ENCODE results near the gene HDAC4.

HDAC4 gene

GRCh38 chr2:239240414-239240881, 160.4 kb downstream of the HDAC4 start:
- no peak for TF ChIP-seq CTCF (conservative IDR thresholded peaks at IDR 0.05; ENCODE audit: low read depth, low read length)
- H3K4me3 ChIP-seq (ENCODE audit: low read depth, low read length): no peak overlapping the region
- DNase-seq (ENCODE audit: low read depth): no peak

DNA sequence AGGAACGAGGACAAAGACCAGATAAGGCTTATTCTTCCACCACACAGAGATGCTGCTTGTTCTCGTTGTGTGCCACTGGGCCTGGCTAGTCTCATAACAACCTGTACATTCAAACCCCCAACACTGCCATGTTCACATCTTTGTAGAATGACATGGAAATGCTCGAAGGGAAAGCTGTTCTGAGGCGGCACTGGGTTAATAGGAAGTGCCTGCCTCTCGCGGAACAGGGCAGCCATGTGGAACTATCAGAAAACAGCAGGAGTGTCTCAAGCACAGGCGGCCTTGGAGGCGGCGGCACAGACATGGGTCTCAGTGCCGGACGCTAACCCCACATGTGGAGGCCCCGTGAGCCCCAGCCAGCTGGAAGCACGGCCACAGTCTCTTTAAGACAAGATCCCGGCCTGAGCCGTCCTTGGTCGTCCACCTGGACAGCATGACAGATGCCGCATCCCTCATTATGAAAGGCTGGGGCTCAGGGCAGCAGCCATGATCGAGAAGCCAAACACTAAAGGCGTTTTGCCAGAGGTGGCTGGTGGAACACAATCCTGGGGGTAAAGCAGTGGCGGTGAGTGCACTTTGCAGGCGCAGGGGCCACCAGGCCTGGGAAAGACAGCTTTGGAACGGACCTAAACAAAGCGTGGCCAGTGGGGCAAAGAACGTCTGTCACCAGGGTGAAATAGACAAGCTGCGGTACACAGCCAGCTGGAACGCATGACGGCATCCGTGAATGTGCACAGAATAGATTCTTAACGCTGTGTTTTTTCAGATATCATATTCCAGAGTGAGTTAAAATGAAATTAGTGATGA, 161.0 kb downstream of the HDAC4 start:
- TF ChIP-seq CTCF (conservative IDR thresholded peaks at IDR 0.05; ENCODE audit: low read depth, low read length): no peak
- H3K4me3 ChIP-seq (ENCODE audit: low read depth, low read length): no peak overlapping the region
- no peak for DNase-seq (ENCODE audit: low read depth)

DNA sequence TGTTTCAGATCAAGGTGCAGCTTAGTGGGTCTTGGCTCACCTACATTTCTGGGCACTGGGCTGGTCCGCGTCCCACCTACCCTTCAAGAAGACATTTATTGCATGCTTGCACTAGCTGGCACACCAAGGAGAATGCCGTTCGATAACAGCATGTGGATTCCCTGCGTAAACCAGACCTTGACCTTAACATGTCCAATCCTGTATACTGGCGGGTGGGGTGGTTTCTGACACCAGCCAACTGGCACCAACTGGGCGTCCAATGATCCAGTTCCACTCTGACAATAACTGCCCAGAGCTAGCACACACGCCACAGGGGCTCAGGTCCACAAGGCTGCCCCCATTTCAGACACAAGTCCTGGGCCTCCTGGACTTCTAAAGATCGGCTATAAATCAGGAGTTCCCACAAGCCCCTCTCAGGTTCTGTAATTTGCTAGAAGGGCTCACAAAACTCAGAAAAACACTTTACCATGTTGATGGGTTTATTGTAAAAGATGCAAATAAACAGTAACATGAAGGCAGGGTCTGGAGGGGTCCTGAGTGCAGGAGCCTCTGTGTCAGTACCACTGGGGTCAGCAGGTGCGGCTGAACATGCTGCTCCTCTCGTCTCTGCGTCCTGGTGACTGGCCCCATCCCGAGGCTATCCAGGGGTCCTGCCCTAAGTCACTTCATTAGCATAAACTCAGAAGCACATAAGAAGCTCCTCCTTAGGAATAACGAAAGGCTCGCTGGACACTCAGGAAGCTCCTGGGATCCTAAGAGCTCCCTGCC, 161.8 kb downstream of the HDAC4 start:
- no peak for DNase-seq (ENCODE audit: low read depth)
- H3K4me3 ChIP-seq (ENCODE audit: low read depth, low read length): no peak overlapping the region
- no peak for TF ChIP-seq CTCF (conservative IDR thresholded peaks at IDR 0.05; ENCODE audit: low read depth, low read length)

DNA sequence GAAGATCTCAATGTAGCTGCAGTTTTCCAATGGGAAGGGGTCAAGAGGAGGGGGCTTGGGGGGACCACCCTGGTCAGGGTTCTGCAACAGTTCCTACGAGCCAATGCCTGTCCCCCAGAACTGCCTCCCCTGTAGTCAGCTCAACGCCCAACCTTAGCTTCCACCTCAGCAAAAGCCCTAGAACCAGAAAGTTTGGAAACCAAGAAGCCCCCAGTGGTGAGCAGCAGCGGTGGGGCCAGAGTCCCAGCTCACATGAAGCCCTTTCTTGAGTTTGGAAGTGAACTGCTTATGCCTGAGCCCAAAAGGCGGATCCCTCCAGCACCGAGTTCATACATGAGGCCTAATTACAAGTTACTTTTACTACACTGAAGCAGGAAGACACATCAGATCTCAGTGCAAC, 162.4 kb downstream of the HDAC4 start:
- no peak for TF ChIP-seq CTCF (conservative IDR thresholded peaks at IDR 0.05; ENCODE audit: low read depth, low read length)
- no peak overlapping the region for H3K4me3 ChIP-seq (ENCODE audit: low read depth, low read length)
- no peak for DNase-seq (ENCODE audit: low read depth)

GRCh38 chr2:239236808-239237205, 164.0 kb downstream of the HDAC4 start:
- no peak for DNase-seq (ENCODE audit: low read depth)
- no peak for TF ChIP-seq CTCF (conservative IDR thresholded peaks at IDR 0.05; ENCODE audit: low read depth, low read length)
- H3K4me3 ChIP-seq (ENCODE audit: low read depth, low read length): no peak overlapping the region

GRCh38 chr2:239236043-239236807, 164.6 kb downstream of the HDAC4 start:
- no peak for TF ChIP-seq CTCF (conservative IDR thresholded peaks at IDR 0.05; ENCODE audit: low read depth, low read length)
- no peak for DNase-seq (ENCODE audit: low read depth)
- no peak overlapping the region for H3K4me3 ChIP-seq (ENCODE audit: low read depth, low read length)

Measured in choroid plexus epithelial cell (primary cell).